Parathyroid adenoma (tissue), 2 donors: ENCODE results near the gene DIP2C.

ENCODE experiments used
- H2AFZ ChIP-seq: fragments of 300-600 bp; sonication (generic); one replicate; pipeline ENCODE4 v1.7.0; 2017; ENCODE audit warnings: antibody characterized with exemption, mild to moderate bottlenecking
- H3K27ac ChIP-seq: fragments of 300-600 bp; sonication (generic); one replicate; pipeline ENCODE4 v1.7.0; 2017
- H3K27me3 ChIP-seq: fragments of 300-600 bp; sonication (generic); one replicate; pipeline ENCODE4 v1.7.0; 2017; ENCODE audit warnings: low read length; ENCODE audit not compliant: control insufficient read depth, insufficient read depth
- H3K36me3 ChIP-seq: fragments of 300-600 bp; sonication (generic); one replicate; pipeline ENCODE4 v1.7.0; 2017; ENCODE audit warnings: low read length; ENCODE audit not compliant: control insufficient read depth, insufficient read depth
- H3K4me1 ChIP-seq: fragments of 300-600 bp; sonication (generic); one replicate; pipeline ENCODE4 v1.7.0; 2017; ENCODE audit warnings: control low read depth
- H3K4me2 ChIP-seq: fragments of 300-600 bp; sonication (generic); one replicate; pipeline ENCODE4 v1.7.0; 2017; ENCODE audit warnings: low read length
- H3K4me3 ChIP-seq: fragments of 300-600 bp; sonication (generic); one replicate; pipeline ENCODE4 v1.7.0; 2017; ENCODE audit warnings: low read depth, low read length
- H3K79me2 ChIP-seq: fragments of 300-600 bp; sonication (generic); one replicate; pipeline ENCODE4 v1.7.0; 2017; ENCODE audit warnings: control low read depth
- H3K9ac ChIP-seq: fragments of 300-600 bp; sonication (generic); one replicate; pipeline ENCODE4 v1.7.0; 2017; ENCODE audit warnings: mild to moderate bottlenecking
- H3K9me3 ChIP-seq: fragments of 300-600 bp; sonication (generic); one replicate; pipeline ENCODE4 v1.7.0; 2017; ENCODE audit warnings: low read length; ENCODE audit not compliant: control insufficient read depth
- CTCF ChIP-seq: fragments of 300-600 bp; sonication (generic); IDR thresholded peaks from one replicate; pipeline ENCODE4 v1.7.0; 2017; ENCODE audit warnings: antibody characterized with exemption, mild to moderate bottlenecking
- donor health status: primary hyperparathyroidism.

Gene DIP2C

DNA sequence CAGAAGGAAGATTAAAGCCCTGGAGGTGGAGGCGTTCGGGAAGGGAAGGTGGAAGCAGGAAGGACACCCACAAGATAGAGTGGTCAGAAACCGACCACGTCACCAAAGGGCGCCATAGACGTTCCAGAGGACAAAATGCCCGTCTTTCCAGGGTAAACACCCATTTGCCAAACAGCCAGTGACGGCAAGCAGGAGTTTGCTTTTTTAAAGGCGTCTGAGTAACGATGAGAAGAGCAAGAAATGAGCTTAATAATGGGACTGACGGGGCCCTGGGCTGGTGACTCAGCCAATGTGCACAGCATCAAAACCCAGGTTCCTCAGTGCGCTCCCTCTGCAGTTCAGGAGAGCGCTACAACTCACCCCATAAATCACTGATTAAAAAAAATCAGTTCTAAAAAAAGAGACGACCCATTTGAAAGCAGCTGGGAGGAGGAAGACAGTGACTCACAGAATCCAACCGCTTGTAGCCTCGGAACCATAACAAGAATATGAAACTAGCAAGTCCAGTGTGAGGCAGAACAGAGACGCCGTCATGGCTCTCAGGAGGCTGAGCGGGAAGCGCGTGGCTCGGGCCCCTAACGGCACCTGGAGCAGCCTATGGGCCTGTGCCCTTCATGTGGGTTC lies 5.9 kb downstream of the DIP2C start:
- Histone ChIP-seq H3K9ac (no peak overlapping the region), H3K79me2 (peaks cover 26% of the 10 kb centered on the region), H3K27ac (no peak overlapping the region), H3K9me3 (no peaks in the 10 kb centered on the region), H3K36me3 (no peaks in the 10 kb centered on the region), H3K27me3 (no peaks in the 10 kb centered on the region), H2AFZ (no peak overlapping the region), H3K4me1 (peaks cover 2% of the 10 kb centered on the region), H3K4me3 (no peak overlapping the region), H3K4me2 (no peak overlapping the region)
- no peak for TF ChIP-seq CTCF

DNA sequence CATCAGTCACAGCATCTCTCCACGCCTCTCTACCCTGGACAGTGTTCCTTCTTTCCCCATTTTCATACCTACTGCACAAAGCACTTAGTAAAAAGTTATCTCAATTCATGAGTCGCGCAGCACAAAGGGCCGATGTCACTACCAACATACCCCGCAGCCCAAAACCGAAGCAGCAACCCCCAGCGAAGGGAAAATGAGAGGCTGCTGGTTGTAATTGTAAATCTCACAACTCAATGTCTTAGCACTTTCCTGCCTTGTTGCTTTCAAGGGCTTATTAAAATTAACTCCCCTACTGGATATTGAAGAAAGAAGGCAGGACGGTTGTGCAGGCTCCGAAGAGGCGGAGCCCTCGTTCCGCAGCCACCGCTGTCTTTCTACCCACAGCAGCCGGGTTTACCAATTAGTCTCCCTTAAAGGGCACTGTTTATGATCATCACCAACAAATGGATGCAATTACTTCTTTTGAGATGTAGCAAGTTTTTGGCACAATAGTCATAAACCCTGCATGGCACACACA lies 6.5 kb downstream of the DIP2C start:
- no peak for TF ChIP-seq CTCF
- no peak overlapping the region for H2AFZ ChIP-seq
- H3K79me2 ChIP-seq: peaks cover 26% of the 10 kb centered on the region
- no peaks in the 10 kb centered on the region for H3K36me3 ChIP-seq
- no peak overlapping the region for H3K27ac ChIP-seq
- H3K4me2 ChIP-seq: no peak overlapping the region
- no peaks in the 10 kb centered on the region for H3K27me3 ChIP-seq
- no peak overlapping the region for H3K4me3 ChIP-seq
- H3K9ac ChIP-seq: no peak overlapping the region
- H3K4me1 ChIP-seq: peaks cover 2% of the 10 kb centered on the region
- H3K9me3 ChIP-seq: no peaks in the 10 kb centered on the region

- Histone ChIP-seq H3K9me3 (no peaks in the 10 kb centered on the region), H3K9ac (no peak overlapping the region), H3K36me3 (no peaks in the 10 kb centered on the region), H3K27ac (no peak overlapping the region), H3K79me2 (peaks cover 26% of the 10 kb centered on the region), H3K4me3 (no peak overlapping the region), H2AFZ (no peak overlapping the region), H3K4me1 (no peaks in the 10 kb centered on the region), H3K27me3 (no peaks in the 10 kb centered on the region), H3K4me2 (no peak overlapping the region)
- TF ChIP-seq CTCF: no peak
Measured at GRCh38 chr10:681670-682318, 7.7 kb downstream of the DIP2C start.

GRCh38 chr10:680745-681144 lies 8.7 kb downstream of the DIP2C start:
- Histone ChIP-seq H3K9ac (no peak overlapping the region), H3K4me1 (no peaks in the 10 kb centered on the region), H3K79me2 (peaks cover 26% of the 10 kb centered on the region), H3K36me3 (no peaks in the 10 kb centered on the region), H3K27me3 (no peaks in the 10 kb centered on the region), H3K4me2 (no peak overlapping the region), H3K4me3 (no peak overlapping the region), H3K9me3 (no peaks in the 10 kb centered on the region), H3K27ac (no peak overlapping the region), H2AFZ (no peak overlapping the region)
- no peak for TF ChIP-seq CTCF
